ENCODE results near the gene MAN2B2.

Gene MAN2B2

GRCh38 chr4:6546681-6547447 is 28.1 kb upstream of the MAN2B2 start:
- TF ChIP-seq POLR2A (IDR thresholded peaks at IDR 0.05; ENCODE audit: low read depth, low read length) = no peak
- peak; percentile 33 for FAIRE-seq
- peak; percentile 58 for DNase-seq (ENCODE audit: insufficient read length)

- no peak for FAIRE-seq
- no peak for DNase-seq (ENCODE audit: insufficient read length)
Measured at GRCh38 chr4:6548201-6548881, 26.6 kb upstream of the MAN2B2 start.

GRCh38 chr4:6548882-6549230 is 26.1 kb upstream of the MAN2B2 start:
- TF ChIP-seq POLR2AphosphoS5 (IDR thresholded peaks at IDR 0.05; ENCODE audit: low read depth, low read length) (no peak), POLR2A (IDR thresholded peaks at IDR 0.05; ENCODE audit: low read depth, low read length) (no peak), TAF1 (IDR thresholded peaks at IDR 0.05; ENCODE audit: borderline replicate concordance, low read depth, low read length) (no peak)
- FAIRE-seq (no peak), DNase-seq (ENCODE audit: insufficient read length) (no peak)

More at GRCh38 chr4:6548201-6548881, 26.6 kb upstream of the MAN2B2 start:
- TF ChIP-seq POLR2A (IDR thresholded peaks at IDR 0.05; ENCODE audit: low read depth, low read length) (no peak), TAF1 (IDR thresholded peaks at IDR 0.05; ENCODE audit: borderline replicate concordance, low read depth, low read length) (no peak), POLR2AphosphoS5 (IDR thresholded peaks at IDR 0.05; ENCODE audit: low read depth, low read length) (no peak)

GRCh38 chr4:6549445-6549844 is 25.5 kb upstream of the MAN2B2 start:
- no peak for FAIRE-seq
- TF ChIP-seq POLR2AphosphoS5 (IDR thresholded peaks at IDR 0.05; ENCODE audit: low read depth, low read length) (no peak), POLR2A (IDR thresholded peaks at IDR 0.05; ENCODE audit: low read depth, low read length) (no peak), TAF1 (IDR thresholded peaks at IDR 0.05; ENCODE audit: borderline replicate concordance, low read depth, low read length) (no peak)
- DNase-seq (ENCODE audit: insufficient read length) = no peak

- no peak for TF ChIP-seq TAF1 (IDR thresholded peaks at IDR 0.05; ENCODE audit: borderline replicate concordance, low read depth, low read length)
- TF ChIP-seq POLR2A (IDR thresholded peaks at IDR 0.05; ENCODE audit: low read depth, low read length) = no peak
- TF ChIP-seq POLR2AphosphoS5 (IDR thresholded peaks at IDR 0.05; ENCODE audit: low read depth, low read length) = no peak
- FAIRE-seq = no peak
- no peak for DNase-seq (ENCODE audit: insufficient read length)
Measured at GRCh38 chr4:6549890-6550620, 24.9 kb upstream of the MAN2B2 start.

DNA sequence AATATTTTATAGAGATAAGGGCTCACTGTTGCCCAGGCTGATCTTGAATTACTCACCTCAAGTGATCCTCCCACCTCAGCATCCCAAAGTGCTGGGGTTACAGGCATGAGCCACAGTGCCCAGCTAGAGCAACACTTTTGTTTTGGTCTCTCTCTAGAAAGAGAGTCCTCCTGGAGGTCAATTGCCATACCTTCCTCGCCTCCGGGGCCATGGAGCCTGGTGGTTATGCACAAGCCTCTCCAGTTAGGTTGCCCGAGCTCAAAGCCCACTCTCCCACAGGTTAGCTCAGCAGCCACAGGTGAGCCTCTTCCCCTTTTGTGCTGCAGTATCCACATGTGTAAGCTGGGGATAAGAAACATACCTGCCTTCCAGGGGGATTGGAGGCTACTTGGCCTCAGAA is 24.2 kb upstream of the MAN2B2 start:
- TF ChIP-seq POLR2AphosphoS5 (IDR thresholded peaks at IDR 0.05; ENCODE audit: low read depth, low read length) (no peak), POLR2A (IDR thresholded peaks at IDR 0.05; ENCODE audit: low read depth, low read length) (no peak), TAF1 (IDR thresholded peaks at IDR 0.05; ENCODE audit: borderline replicate concordance, low read depth, low read length) (no peak)
- DNase-seq (ENCODE audit: insufficient read length) = no peak
- no peak for FAIRE-seq

GRCh38 chr4:6551660-6552059 is 23.3 kb upstream of the MAN2B2 start:
- DNase-seq (ENCODE audit: insufficient read length) (no peak), FAIRE-seq (no peak)
- TF ChIP-seq POLR2A (IDR thresholded peaks at IDR 0.05; ENCODE audit: low read depth, low read length) = no peak
- no peak for TF ChIP-seq TAF1 (IDR thresholded peaks at IDR 0.05; ENCODE audit: borderline replicate concordance, low read depth, low read length)
- no peak for TF ChIP-seq POLR2AphosphoS5 (IDR thresholded peaks at IDR 0.05; ENCODE audit: low read depth, low read length)

GRCh38 chr4:6555519-6555918 is 19.5 kb upstream of the MAN2B2 start:
- DNase-seq (ENCODE audit: insufficient read length) (no peak), FAIRE-seq (no peak)
- TF ChIP-seq TAF1 (IDR thresholded peaks at IDR 0.05; ENCODE audit: borderline replicate concordance, low read depth, low read length) (no peak), POLR2AphosphoS5 (IDR thresholded peaks at IDR 0.05; ENCODE audit: low read depth, low read length) (no peak), POLR2A (IDR thresholded peaks at IDR 0.05; ENCODE audit: low read depth, low read length) (no peak)

- DNase-seq (ENCODE audit: insufficient read length) (no peak), FAIRE-seq (no peak)
- TF ChIP-seq TAF1 (IDR thresholded peaks at IDR 0.05; ENCODE audit: borderline replicate concordance, low read depth, low read length) (no peak), POLR2AphosphoS5 (IDR thresholded peaks at IDR 0.05; ENCODE audit: low read depth, low read length) (no peak), POLR2A (IDR thresholded peaks at IDR 0.05; ENCODE audit: low read depth, low read length) (no peak)
Measured at GRCh38 chr4:6556263-6556662, 18.7 kb upstream of the MAN2B2 start.

- TF ChIP-seq TAF1 (IDR thresholded peaks at IDR 0.05; ENCODE audit: borderline replicate concordance, low read depth, low read length) = no peak
- TF ChIP-seq POLR2AphosphoS5 (IDR thresholded peaks at IDR 0.05; ENCODE audit: low read depth, low read length) = no peak
- TF ChIP-seq POLR2A (IDR thresholded peaks at IDR 0.05; ENCODE audit: low read depth, low read length) = no peak
- DNase-seq (ENCODE audit: insufficient read length) (no peak), FAIRE-seq (no peak)
Measured at GRCh38 chr4:6557185-6557584, 17.8 kb upstream of the MAN2B2 start.

DNA sequence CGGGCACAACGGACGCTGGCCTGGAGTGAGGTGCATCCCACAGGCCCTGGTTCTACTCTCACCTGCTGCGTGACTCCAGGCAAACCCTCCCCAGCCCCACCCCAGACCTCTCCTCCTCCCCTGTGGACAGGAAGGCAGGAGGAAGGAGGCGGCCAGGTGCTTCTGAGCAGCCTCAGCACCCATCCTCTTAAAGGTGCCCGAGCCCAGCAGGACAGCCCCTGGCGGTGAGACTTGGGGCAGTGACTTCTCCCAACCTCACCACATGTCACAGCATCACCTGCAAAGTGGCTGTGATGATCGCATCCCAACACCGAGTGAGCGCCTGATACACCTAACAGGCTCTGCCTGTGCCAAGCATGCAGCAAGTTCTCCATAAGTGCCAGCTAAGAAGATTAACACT is 17.1 kb upstream of the MAN2B2 start:
- no peak for TF ChIP-seq TAF1 (IDR thresholded peaks at IDR 0.05; ENCODE audit: borderline replicate concordance, low read depth, low read length)
- TF ChIP-seq POLR2AphosphoS5 (IDR thresholded peaks at IDR 0.05; ENCODE audit: low read depth, low read length) = no peak
- no peak for TF ChIP-seq POLR2A (IDR thresholded peaks at IDR 0.05; ENCODE audit: low read depth, low read length)

More for the DNA sequence above, 17.1 kb upstream of the MAN2B2 start:
- DNase-seq (ENCODE audit: insufficient read length) = no peak
- no peak for FAIRE-seq
